Measurements from ENCODE around the gene TLE4. TPM values are rescaled to one million over a fixed set of nuclear protein-coding genes. Genes with fewer than 3 reads are reported as not detected.

Gene TLE4
- polyA plus RNA-seq, 4 donors: 69.3 to 90.7 (median 73.8) TPM

DNA sequence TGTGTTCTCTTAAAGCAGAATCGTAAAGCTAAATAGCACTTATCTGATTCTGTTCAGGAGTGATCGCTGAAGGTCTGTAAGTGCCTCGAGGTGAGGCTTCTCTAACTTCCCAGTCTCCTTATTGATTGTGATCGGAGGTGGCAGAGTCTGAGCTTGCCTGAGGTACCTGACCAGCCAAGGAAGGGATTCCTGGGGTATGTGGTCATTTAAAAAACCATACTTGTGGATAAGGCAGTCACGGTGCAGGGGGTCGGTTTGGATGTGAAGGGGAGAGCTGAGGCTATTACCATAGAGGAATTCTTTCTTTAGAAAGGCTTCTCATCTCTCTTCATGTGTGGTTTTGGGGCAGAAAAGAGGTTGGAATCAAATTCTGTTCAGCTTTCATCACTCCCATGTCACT is 193.7 kb downstream of the TLE4 start:
- DNase-seq (ENCODE audit: low read depth in 4 of 4, low spot score in 3 of 4): no peak

DNA sequence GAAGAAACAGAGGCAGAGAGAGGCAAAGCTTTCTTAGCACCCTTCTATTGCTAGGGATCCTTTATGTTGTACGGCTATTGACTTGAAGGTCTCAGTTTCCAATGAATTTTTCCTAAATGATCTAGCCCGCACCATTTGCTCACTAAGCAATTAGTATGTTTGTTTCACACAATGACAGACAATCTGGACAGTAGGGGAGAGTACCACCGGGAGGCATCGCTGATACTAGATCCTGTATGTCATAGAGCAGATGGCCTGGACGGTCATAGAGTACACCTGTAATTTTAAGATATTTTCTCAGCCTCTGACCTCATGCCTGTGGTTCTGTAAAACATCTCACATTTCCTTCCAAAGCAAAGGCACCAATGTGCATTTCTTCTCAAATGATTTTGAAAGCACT is 194.3 kb downstream of the TLE4 start:
- DNase-seq (ENCODE audit: low read depth in 4 of 4, low spot score in 3 of 4): no peak

DNA sequence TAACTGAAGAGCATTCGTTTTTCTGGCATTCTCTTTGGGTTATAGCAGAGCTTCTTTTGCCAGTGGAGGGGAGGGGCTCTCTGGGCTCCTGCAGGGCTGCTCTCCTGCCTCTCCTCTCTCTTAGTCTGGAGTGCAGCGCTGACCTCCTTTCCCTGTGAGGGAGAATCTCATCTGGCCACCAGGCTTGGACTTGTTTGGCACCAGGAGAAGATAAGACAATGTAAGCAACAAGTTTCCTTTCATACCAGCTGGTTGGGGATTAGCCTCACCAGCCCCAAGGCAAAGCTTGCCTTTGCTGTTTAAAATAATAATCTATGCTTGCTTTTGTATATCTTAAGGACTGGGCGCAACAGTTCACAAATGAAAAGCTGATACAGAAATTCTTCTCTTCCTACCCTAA is 196.4 kb downstream of the TLE4 start:
- no peak for DNase-seq (ENCODE audit: low read depth in 4 of 4, low spot score in 3 of 4)

DNA sequence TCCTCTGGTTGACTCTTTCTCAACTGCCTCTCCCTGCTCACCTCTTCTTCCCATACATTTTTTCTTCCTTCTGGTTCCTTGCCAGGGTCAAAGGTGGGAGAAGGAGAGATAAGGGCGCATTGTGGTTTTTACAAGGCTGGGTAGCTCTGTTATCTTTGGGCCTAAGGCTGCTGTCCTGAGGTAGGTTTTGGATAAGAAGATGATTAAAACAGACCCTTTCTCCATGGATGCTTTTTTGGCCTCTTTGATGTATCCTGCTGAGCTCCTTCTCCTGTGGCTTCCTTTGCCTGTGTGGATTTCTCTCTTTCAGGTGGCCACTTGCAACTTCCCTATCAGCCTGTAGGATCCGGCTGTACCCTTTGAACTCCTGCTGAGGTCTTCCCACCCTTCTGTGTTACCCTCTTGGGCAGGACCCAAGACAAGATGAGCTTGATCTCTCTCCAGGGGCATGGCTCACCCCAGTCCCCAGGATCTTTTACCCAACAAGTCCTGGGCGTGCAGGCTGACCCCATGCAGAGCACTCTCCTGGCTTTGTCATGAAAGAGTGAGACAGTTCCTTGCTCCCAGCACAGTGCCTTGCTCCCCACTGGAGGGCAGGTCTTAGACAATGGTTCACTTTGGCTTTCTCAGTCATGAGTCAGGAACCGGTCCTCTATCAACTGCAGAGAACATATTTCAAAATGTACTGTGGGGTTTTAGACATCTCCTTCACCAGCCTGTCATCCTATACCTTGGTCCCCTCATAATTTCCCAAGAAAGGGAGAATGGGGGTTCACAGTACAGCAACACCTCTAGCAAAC is 197.9 kb downstream of the TLE4 start:
- no peak for DNase-seq (ENCODE audit: low read depth in 4 of 4, low spot score in 3 of 4)

DNA sequence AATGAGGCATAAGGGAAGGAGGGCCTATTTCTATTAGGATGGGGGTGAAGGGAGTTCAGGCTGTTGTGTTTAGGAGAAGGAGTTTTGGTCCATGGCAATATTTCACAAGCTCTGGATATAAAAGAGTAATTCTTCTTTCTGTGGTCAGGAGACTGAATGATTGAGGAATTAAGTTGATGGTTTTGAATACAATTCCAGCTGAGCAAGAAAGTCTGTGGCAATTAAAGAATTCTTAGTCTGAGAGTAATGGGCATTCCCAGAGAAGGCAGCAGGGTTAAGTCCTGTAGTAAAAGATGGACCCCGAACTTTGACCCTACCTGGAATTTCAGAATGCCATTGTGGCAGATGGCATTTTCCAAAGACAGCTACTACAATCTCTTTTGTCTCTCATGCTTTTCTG is 202.6 kb downstream of the TLE4 start:
- no peak for DNase-seq (ENCODE audit: low read depth in 4 of 4, low spot score in 3 of 4)

All from left renal pelvis (tissue), 4 donors.